Gastroesophageal sphincter (tissue), 3 donors: Measurements from ENCODE around the gene CSF1.

Experiments
- EP300 ChIP-seq: sonication (generic); formaldehyde crosslinking; IDR thresholded peaks from one replicate; pipeline ENCODE4 v1.6.1; 2017; ENCODE audit warnings: antibody characterized with exemption, mild to moderate bottlenecking
- POLR2A ChIP-seq, 2 donors: fragments of 450-650 bp; IDR thresholded peaks; one replicate each; pipeline ENCODE4 v1.6.1; 2017; ENCODE audit warnings: antibody characterized with exemption in 2 of 2, mild to moderate bottlenecking in 2 of 2, moderate library complexity in 1 of 2
- POLR2AphosphoS5 ChIP-seq: sonication (generic); formaldehyde crosslinking; IDR thresholded peaks from one replicate; pipeline ENCODE4 v1.6.1; 2017; ENCODE audit warnings: antibody characterized with exemption
- TF ChIP-seq, protein P1 (sequence below), 4 experiments: fragments of 200-600 bp in 2 of 4; fragments of 450-650 bp in 2 of 4; sonication (generic) in 1 of 4; IDR thresholded peaks; one replicate each; pipeline ENCODE4 v1.5.1; 2017 to 2019; ENCODE audit warnings: antibody characterized with exemption in 4 of 4, mild to moderate bottlenecking in 2 of 4, moderate library complexity in 2 of 4

DNA sequence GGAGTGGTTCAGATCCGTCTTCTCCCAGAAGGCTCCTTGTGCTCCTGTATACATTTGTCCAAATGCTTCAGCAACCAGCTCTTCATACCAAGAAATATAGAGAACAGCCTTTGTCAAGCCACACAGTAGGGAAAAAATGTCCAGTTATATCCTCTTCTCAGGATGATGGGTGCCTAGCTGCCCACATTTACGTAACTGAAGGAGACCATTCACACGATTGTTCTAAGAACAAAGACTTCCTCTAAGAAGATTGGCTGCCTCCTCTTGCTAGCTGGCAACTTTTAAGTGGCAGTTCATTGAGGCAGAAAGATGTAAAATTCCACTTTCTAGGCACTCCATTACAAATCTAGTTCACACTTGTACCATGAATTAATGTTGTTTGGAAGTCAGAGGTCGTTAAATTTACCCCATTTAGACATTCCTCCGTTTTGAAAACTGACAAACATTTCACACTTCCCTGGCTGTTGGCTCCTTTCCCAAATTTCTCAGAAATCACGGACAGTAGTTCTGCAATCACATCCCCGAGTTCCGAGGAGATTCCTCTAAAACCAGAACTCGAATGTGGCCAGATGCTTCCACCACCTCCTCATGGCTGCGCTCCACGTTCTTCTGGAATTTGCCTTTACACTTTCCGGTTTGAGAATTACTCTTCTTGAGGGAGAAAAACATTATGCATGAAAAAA is 45.6 kb upstream of the CSF1 start:
- TF ChIP-seq, protein P1, sequence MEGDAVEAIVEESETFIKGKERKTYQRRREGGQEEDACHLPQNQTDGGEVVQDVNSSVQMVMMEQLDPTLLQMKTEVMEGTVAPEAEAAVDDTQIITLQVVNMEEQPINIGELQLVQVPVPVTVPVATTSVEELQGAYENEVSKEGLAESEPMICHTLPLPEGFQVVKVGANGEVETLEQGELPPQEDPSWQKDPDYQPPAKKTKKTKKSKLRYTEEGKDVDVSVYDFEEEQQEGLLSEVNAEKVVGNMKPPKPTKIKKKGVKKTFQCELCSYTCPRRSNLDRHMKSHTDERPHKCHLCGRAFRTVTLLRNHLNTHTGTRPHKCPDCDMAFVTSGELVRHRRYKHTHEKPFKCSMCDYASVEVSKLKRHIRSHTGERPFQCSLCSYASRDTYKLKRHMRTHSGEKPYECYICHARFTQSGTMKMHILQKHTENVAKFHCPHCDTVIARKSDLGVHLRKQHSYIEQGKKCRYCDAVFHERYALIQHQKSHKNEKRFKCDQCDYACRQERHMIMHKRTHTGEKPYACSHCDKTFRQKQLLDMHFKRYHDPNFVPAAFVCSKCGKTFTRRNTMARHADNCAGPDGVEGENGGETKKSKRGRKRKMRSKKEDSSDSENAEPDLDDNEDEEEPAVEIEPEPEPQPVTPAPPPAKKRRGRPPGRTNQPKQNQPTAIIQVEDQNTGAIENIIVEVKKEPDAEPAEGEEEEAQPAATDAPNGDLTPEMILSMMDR (IDR thresholded peaks at IDR 0.05) = no peak
- TF ChIP-seq EP300 (no peak), POLR2A (IDR thresholded peaks at IDR 0.05) (no peak), POLR2AphosphoS5 (peak; percentile 60)
